ENCODE results near the gene SPDYE6. TPM values are rescaled to one million over a fixed set of nuclear protein-coding genes. Genes with fewer than 3 reads are reported as not detected.

Gene SPDYE6
- total RNA-seq, 2 donors from 2014 or later = not detected

DNA sequence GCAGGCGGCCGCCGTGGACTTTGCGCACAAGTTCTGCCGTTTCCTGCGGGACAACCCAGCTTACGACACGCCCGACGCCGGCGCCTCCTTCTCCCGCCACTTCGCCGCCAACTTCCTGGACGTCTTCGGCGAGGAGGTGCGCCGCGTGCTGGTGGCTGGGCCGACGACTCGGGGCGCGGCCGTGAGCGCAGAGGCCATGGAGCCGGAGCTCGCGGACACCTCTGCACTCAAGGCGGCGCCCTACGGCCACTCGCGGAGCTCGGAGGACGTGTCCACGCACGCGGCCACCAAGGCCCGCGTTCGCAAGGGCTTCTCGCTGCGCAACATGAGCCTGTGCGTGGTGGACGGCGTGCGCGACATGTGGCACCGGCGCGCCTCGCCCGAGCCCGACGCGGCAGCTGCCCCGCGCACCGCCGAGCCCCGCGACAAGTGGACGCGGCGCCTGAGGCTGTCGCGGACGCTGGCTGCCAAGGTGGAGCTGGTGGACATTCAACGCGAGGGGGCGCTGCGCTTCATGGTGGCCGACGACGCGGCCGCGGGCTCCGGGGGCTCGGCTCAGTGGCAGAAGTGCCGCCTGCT, 55.5 kb downstream of the SPDYE6 start:
- H3K4me1 ChIP-seq (ENCODE audit: control insufficient read depth in 1 of 2, low read depth in 2 of 2) = peaks cover 0 to 8% of the 10 kb centered on the region in 2 donors
- no peak for TF ChIP-seq CTCF (IDR thresholded peaks at IDR 0.05)
- ATAC-seq (ENCODE audit: insufficient number of reproducible peaks, low FRiP score, low read depth) = no peak
- DNase-seq (ENCODE audit: low spot score) = no peak
- H3K9me3 ChIP-seq = no peaks in the 10 kb centered on the region
- no peak overlapping the region for H3K27ac ChIP-seq
- no peak overlapping the region for H3K4me3 ChIP-seq
- peaks cover 4% of the 10 kb centered on the region for H3K27me3 ChIP-seq (replicated peaks; ENCODE audit: insufficient read depth)
- H3K36me3 ChIP-seq = no peaks in the 10 kb centered on the region

- H3K27me3 ChIP-seq (replicated peaks; ENCODE audit: insufficient read depth) = peaks cover 4% of the 10 kb centered on the region
- H3K4me1 ChIP-seq (ENCODE audit: control insufficient read depth in 1 of 2, low read depth in 2 of 2) = peaks cover 0 to 8% of the 10 kb centered on the region in 2 donors
- ATAC-seq (ENCODE audit: insufficient number of reproducible peaks, low FRiP score, low read depth) (no peak), DNase-seq (ENCODE audit: low spot score) (no peak)
- H3K36me3 ChIP-seq = no peaks in the 10 kb centered on the region
- no peak for TF ChIP-seq CTCF (IDR thresholded peaks at IDR 0.05)
- H3K27ac ChIP-seq = no peak overlapping the region
- no peak overlapping the region for H3K4me3 ChIP-seq
- no peaks in the 10 kb centered on the region for H3K9me3 ChIP-seq
These were observed 58.6 kb downstream of the SPDYE6 start for GRCh38 chr7:102297487-102298218.

- ATAC-seq (ENCODE audit: insufficient number of reproducible peaks, low FRiP score, low read depth) = no peak
- no peak overlapping the region for H3K4me3 ChIP-seq
- DNase-seq (ENCODE audit: low spot score) = no peak
- H3K4me1 ChIP-seq (ENCODE audit: control insufficient read depth in 1 of 2, low read depth in 2 of 2) = peaks cover 0 to 8% of the 10 kb centered on the region in 2 donors
- H3K27me3 ChIP-seq (replicated peaks; ENCODE audit: insufficient read depth) = peaks cover 4% of the 10 kb centered on the region
- H3K9me3 ChIP-seq = no peaks in the 10 kb centered on the region
- no peak overlapping the region for H3K27ac ChIP-seq
- H3K36me3 ChIP-seq = no peaks in the 10 kb centered on the region
- TF ChIP-seq CTCF (IDR thresholded peaks at IDR 0.05) = no peak
These were observed 59.7 kb downstream of the SPDYE6 start for GRCh38 chr7:102296514-102296913.

DNA sequence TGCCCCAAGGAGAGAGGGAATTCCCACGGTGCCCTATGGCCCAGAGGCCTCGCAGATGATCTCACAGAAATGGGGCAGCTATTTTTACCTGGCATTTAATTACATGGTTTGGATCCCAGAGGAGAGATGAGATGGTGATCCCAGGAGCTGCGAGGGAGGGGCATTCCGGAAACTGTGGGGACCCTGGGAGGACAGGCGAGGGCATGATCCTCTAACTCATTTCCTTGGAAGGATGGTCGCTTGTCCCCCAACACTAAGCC, 60.1 kb downstream of the SPDYE6 start:
- ATAC-seq (ENCODE audit: insufficient number of reproducible peaks, low FRiP score, low read depth) (no peak), DNase-seq (ENCODE audit: low spot score) (no peak)
- no peak overlapping the region for H3K4me3 ChIP-seq
- H3K9me3 ChIP-seq = no peaks in the 10 kb centered on the region
- peaks cover 0 to 8% of the 10 kb centered on the region in 2 donors for H3K4me1 ChIP-seq (ENCODE audit: control insufficient read depth in 1 of 2, low read depth in 2 of 2)
- H3K27ac ChIP-seq = no peak overlapping the region
- no peaks in the 10 kb centered on the region for H3K36me3 ChIP-seq
- peaks cover 4% of the 10 kb centered on the region for H3K27me3 ChIP-seq (replicated peaks; ENCODE audit: insufficient read depth)
- TF ChIP-seq CTCF (IDR thresholded peaks at IDR 0.05) = no peak

Other genes with a start within 250 kb of the SPDYE6 start
- gene SH2B2, start 69.6 kb downstream of the SPDYE6 start, total RNA-seq = 10 to 100 TPM; 10.0 to 30.2 TPM
- 10 to 100 TPM; 47.0 to 80.4 TPM for gene PRKRIP1, start 39.9 kb upstream of the SPDYE6 start, total RNA-seq
- gene ORAI2, start 77.1 kb upstream of the SPDYE6 start, total RNA-seq = 10 to 100 TPM; 33.4 to 37.6 TPM
- 10 to 100 TPM; 15.9 to 29.6 TPM for gene ALKBH4, start 108.4 kb upstream of the SPDYE6 start, total RNA-seq
- 10 to 100 TPM in 1 of 2 donors, 1 to 10 TPM in 1; 7.9 to 10.9 TPM for gene LRWD1, start 108.5 kb upstream of the SPDYE6 start, total RNA-seq
- gene POLR2J, start 122.5 kb upstream of the SPDYE6 start, total RNA-seq = 10 to 100 TPM; 10.7 to 22.9 TPM
- gene RASA4B, start 161.3 kb upstream of the SPDYE6 start, total RNA-seq = 10 to 100 TPM in 1 of 2 donors, 1 to 10 TPM in 1; 8.5 to 21.9 TPM
- 10 to 100 TPM; 10.8 to 14.7 TPM for gene UPK3BL2, start 187.3 kb upstream of the SPDYE6 start, total RNA-seq
- not detected for gene SPDYE2, start 194.8 kb upstream of the SPDYE6 start, total RNA-seq
- gene POLR2J3, start 216.1 kb upstream of the SPDYE6 start, total RNA-seq = 10 to 100 TPM; 36.3 to 68.0 TPM